HUDEP-2 (cell line): ENCODE results near the gene CXXC5.
A peak's percentile ranks its signal among the peaks of the same experiment; 100 is the strongest.
"Not testable (repeated sequence)": the region's sequence is repeated elsewhere in the genome, so short reads cannot be mapped to it uniquely, and the experiment has no call there.

Experiments
- DNase-seq, 76 experiments: peaks; one replicate each; lab custom pipeline; 2025; ENCODE audit not compliant: unreplicated experiment in 76 of 76; lab: John Stamatoyannopoulos, UW

CXXC5 gene

GRCh38 chr5:139648205-139649081 lies at the start of gene CXXC5:
CXXC5 (plus strand) TSS chr5:139648349; CDS start chr5:139680524, 32,175 bp downstream.
- DNase-seq, result peak in 60 of 76 experiments; percentile 2 to 78 (median 58)

- not testable (repeated sequence) for DNase-seq
Measured at GRCh38 chr5:139598601-139598965, 49.6 kb upstream of the CXXC5 start.

GRCh38 chr5:139600336-139600949 lies 47.7 kb upstream of the CXXC5 start:
- no peak for DNase-seq

- DNase-seq, result no peak
Measured at GRCh38 chr5:139601429-139601828, 46.7 kb upstream of the CXXC5 start.

GRCh38 chr5:139601948-139602347 lies 46.2 kb upstream of the CXXC5 start:
- not testable (repeated sequence) for DNase-seq

GRCh38 chr5:139605887-139606286 lies 42.3 kb upstream of the CXXC5 start:
- no peak for DNase-seq

GRCh38 chr5:139611703-139612584 lies 36.2 kb upstream of the CXXC5 start:
- DNase-seq, result no peak

GRCh38 chr5:139619861-139620260 lies 28.3 kb upstream of the CXXC5 start:
- DNase-seq, result no peak

GRCh38 chr5:139625398-139625797 lies 22.8 kb upstream of the CXXC5 start:
- not testable (repeated sequence) for DNase-seq

- DNase-seq, result no peak
Measured at GRCh38 chr5:139630855-139631254, 17.3 kb upstream of the CXXC5 start.

- DNase-seq, result no peak
Measured at GRCh38 chr5:139631520-139632165, 16.5 kb upstream of the CXXC5 start.

- DNase-seq, result peak in 49 of 76 experiments; percentile 10 to 75 (median 44)
Measured at GRCh38 chr5:139633295-139634027, 14.7 kb upstream of the CXXC5 start.

- no peak for DNase-seq
Measured at GRCh38 chr5:139634028-139634325, 14.2 kb upstream of the CXXC5 start.

GRCh38 chr5:139634541-139634940 lies 13.6 kb upstream of the CXXC5 start:
- DNase-seq, result no peak

- DNase-seq, result no peak
Measured at GRCh38 chr5:139635191-139635590, 13.0 kb upstream of the CXXC5 start.

- peak in 48 of 76 experiments; percentile 14 to 71 (median 40) for DNase-seq
Measured at GRCh38 chr5:139635606-139636206, 12.4 kb upstream of the CXXC5 start.

GRCh38 chr5:139636207-139636792 lies 11.8 kb upstream of the CXXC5 start:
- DNase-seq, result peak in 3 of 76 experiments; percentile 15 to 50 (median 27)

- DNase-seq, result peak in 22 of 76 experiments; percentile 10 to 67 (median 46)
Measured at GRCh38 chr5:139636975-139637408, 11.2 kb upstream of the CXXC5 start.
